Measurements from ENCODE around the gene FAM241B.

The FAM241B gene

DNA sequence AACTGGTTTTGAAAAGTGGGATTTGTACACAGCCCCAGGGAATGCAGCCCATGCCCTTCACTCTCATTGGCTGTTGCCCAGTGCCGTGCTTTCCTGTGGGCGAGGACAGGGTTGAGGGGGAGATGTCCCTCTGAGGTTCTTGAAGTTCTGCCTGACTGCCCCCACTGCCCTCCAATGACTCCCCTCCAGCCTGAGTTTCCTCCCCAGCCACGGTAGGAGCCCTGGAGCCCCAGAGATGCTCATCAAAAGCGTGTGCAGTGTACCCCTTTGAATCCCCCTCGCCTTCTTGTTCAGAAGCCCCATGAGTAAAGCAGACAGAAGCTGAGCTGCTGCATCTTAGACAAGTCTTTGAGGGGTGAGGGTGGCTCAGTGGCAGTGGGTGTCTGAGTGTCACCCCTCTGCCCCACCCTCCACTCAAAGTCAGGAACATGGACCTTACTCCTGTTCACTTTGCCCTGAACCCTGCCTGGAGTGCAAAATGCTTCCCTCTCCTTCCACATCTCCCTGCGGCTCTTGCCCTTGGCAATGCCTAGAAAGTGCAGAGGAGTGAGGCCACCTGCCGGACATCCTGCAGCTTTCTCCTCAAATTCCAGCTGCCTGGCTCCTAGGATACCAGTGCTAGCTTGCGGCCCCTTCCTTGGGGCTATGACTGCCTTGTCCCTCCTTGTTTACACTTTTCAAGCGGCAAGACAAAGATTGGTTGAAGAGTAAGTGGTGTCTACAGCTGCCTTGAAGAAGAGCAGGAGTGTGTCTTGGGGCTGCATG is 19.9 kb downstream of the FAM241B start:
- no peak for DNase-seq

GRCh38 chr10:69650589-69651261 is 20.7 kb downstream of the FAM241B start:
- no peak for DNase-seq

DNA sequence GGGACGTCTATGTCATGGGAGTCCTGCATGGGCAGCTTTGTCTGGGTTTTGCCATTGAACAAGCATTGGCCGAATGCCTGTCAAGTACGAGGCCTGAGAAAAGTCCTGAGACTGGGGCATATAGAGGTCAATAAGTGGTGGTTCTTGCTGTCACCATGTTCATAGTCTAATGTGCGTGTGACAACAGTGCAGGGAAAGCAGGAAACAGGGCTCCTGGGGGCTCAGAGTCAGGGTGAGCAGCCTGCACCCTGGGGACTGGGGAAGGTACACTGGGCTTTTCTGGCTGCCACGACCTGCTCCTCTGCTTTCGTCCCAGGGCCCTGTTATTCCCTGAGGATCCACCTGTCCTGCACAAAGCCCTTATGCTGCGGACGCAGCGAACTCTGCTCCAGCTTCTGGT is 21.3 kb downstream of the FAM241B start:
- no peak for DNase-seq

DNA sequence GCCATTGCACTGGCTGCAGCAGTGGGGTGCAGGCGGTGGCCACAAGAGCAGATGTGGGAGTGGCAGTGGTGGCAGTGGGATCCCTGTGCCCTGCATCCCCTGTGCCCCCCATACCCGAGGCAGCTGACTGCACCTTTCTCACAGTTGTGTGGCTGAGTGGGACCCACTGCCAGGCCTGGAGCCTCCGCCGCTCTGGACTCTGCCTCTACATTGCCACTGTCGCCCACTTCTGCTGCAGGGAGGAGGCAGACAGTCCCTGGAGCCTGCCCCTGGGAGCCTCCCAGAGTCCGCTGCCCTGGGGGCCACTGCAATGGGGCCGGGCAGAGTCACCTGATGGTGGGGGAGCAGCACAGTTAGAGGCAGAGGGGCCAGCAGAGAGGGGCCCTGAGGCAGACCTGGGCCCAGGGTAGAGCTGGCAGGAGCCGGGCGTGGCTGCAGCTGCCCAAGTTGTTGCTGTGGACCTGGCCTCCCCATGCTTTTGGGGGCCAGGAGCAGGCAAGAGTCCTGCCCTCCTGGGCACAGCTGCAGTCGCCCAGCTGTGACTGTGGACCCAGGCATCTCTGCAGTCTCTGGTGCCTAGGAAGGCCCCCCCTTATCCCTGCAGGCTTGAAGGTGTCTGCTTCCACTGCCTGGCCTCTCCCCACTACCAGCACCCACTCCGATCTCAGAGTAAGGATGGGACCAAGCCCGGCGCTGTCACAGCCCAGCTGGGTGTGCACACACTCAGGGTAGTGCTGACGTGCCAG is 22.2 kb downstream of the FAM241B start:
- DNase-seq = no peak

GRCh38 chr10:69652857-69653199 is 22.8 kb downstream of the FAM241B start:
- no peak for DNase-seq

DNA sequence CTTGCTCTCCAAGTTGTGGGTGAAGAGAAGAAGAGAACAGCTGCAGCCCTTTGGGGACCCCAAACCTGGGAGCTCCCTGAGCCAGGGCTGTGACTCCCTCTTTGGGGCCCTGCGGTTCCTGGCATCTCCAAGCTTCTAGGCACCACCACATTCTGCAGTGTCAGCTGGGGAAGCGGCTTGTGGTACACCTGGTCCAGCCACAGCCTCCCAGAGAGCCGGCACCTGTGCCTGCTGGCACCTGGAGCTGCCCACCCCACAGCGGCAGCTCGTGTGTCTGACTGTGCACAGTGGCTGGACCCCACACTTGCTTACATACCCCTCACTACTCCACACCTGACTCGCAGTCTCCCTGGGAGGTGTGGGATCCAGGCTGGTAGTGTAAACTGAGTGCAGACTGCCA is 23.5 kb downstream of the FAM241B start:
- no peak for DNase-seq

DNA sequence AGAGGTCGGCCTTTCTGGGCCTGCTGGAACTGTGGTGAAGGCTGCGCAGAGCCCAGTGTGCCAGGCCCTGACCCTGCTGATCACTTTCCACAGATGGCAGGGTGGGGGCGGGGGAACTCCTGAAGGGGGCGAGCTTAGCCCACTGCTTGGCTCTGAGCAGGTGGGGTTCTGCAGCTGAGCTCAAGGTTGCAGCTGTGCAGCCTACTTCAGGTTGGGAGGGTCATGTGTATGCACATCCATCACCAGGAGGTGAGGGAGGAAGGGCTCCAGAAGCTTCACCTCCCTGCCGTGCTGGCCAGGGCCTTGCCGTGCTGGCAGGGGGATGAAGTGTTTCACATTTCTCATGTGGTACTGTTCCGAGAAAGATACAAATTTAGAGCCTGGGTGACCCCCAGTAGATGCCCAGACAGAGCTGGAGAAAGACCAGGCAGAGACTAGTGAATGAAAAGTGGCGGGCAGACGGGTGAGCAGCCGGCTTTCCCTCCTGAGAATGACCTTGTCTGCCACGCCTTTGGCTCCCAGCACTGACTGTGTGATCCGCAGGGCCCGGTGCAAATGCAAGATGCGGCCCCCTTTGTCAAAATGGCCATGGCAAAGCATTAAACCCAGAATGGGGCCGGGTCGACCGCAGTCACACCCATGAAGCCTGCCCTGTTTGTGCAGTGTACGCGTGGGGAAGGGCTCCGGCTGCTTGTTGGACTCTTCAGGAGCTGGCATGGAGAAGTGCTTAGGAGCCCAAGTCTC is 25.2 kb downstream of the FAM241B start:
- DNase-seq = no peak

GRCh38 chr10:69655868-69656555 is 26.0 kb downstream of the FAM241B start:
- no peak for DNase-seq

DNA sequence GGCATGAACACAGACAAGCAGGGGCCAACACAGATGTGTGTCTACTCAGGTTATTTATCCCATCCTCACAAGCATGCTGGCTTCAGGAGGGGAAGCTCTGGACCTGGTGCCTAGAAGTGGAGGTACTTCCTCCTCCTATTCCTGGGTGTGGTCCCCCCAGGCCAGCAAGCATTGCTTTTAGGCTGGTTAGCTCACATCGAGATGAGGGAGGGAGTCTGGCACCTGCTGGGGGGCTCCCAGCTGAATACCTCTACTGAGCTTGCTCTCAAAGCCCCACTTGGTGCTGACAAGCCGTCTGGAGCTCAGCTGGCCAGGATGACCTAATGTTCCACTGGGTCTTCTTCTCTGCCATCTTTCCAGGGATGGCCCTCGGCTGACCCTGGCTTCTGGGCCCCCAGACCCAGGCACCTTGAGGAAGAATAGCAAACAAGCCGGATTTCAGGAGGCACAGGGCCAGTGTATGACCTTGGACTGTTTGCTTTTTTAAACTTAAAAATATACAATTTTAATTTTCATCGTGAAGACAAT is 26.8 kb downstream of the FAM241B start:
- DNase-seq = no peak

GRCh38 chr10:69657430-69657829 is 27.4 kb downstream of the FAM241B start:
- no peak for DNase-seq

GRCh38 chr10:69657866-69658265 is 27.8 kb downstream of the FAM241B start:
- DNase-seq = no peak

DNA sequence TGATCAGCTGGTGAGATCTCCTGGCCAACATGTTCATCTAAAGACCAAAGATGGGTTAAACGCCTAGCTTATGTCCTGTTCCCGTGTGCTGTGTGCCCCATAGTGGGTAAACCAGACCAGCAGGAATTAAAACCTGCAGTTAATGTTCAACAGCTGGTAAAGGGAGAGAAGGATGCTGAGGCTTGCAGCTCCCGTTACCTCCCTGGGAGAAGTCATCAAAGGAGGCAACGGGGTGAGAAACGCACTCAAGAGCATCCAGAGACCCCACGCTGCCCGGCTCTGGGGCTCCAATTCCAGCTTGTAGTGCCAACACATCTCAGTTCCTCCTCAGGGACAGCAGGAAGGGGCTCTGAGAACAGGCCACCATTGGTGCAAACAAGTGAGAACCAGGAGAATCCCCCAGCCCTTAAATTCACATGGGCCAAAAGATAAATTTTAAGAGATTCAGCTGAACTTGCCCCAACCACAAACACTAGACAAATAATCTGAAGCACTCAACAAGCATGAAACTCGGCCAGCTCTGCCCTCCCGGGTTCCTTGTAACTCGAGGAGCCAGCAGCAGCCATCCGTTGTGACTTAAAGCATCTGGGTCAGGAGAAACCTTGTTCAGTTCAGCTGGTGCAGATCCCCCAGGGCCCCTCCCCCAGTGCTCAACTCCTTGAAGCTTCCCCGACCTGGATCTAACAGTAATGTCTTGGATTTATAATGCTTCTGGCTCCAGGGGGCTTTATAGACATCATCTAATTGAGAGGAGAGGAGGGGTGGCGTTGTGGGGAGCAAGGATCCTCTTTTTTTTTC is 29.4 kb downstream of the FAM241B start:
- DNase-seq = peak; percentile 3

DNA sequence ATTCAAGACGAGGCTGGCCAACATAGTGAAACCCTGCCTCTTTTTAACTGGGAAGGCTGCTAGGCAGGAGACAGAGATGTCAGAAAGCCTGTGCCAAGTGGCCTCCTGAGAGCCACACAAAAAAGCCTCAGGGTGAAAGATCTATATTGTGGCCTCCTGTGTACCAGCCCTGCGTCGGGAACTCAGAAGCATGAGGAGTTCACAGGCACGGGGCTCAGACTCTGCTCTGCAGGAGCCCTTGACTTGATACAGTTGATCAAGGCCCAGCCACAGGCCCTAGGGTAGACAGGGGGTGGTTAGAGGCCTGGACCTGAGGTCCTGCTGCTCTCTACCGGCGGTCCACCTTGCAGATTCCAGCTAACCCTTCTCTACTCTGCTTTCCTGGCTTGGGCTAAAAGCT is 30.2 kb downstream of the FAM241B start:
- no peak for DNase-seq

DNA sequence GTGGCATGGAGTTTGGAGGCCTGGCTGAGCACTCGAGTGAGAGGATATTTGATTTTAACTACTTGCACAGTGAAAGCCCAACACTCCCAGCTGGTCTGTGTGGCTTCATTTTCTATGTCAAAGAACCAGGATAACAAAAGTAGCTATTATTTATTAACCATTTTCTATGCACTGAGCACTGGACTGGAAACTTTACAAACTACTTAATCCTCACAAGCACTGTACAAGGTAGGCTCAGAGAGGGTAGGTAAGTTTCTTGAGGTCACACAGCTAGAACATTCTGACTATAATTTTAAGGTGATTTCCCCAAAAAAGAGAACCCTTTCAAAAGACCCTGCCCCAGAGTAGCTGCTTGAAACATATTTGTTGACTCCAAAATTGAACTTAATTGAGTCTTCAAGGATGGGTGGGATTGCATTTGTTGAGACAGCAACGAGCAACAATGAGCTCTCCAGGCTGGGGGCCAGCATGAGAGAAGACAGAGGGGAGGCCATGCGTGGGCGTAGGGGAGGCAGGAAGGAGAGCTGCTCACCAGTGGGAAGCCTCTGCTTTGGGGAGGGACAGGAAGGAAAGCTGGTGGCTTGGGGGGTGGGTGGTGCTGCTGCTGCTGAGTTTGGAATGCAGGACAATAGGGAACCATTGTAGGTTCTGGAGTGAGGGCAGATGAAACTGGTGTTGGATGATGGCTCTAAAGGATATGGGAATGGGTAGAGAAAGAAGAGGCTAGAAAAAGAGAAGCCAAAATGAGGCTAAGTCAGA is 31.5 kb downstream of the FAM241B start:
- no peak for DNase-seq

DNA sequence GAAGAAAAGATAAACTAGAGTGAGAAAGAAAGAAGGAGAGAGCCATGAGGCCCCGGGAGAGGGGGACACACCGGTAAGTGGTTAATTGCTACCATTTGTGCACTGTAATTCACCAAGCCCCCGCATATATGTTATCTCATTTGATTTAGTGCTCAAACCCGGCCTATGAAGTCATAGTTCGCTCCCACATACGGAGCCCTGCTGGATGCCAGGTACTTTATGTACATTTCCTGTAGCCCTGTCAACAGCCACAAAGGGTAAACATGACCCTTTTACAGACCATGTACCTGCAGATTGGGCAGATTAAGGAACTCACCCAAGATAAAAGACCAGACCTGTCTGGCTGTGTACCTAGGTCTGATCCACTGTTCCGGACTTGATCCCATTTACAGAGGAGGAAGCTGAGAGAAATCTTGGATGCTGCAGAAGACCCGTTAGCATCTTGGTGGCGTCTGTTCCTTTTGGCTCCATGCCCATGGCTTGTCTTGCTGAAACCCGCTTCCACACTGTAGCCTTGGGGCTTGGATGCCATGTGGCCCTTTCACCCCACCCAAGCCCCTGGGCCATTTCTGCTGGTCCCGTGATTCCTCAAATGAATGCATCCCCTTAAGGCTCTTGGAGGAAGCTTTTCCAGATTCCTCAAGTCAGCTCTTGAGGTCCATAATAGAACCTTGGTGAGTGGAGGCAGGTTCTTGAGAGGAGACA is 32.3 kb downstream of the FAM241B start:
- no peak for DNase-seq

- DNase-seq = no peak
Measured at GRCh38 chr10:69662901-69663300, 32.9 kb downstream of the FAM241B start.

DNA sequence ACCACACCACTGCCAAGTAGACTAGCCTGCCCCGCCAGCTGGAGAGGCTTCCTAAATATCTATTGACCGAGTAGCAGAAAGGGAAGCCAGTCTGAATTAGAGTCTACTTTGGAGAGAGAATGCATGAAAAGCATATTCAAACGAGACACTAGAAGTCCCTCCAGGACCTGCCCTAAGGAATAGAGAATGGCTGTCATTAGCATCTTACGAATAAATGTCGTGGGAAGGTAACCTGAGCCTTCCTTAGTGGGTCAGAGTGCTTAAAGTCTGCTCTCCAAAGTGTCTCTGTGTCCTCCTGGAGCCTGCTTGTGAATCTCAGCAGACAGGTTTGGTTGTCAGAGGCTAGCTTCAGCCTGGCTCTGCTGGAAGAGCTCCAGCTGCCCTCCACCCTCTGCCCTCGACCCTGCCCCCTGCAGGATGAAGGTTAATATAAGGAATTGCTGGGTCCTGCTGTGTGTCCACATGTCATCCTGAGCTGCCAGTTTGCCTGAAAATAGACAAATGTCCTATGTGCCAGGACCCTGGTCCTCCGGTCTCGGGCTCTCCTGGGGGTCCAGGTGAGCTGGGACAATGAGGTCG is 33.4 kb downstream of the FAM241B start:
- peak; percentile 15 for DNase-seq

DNA sequence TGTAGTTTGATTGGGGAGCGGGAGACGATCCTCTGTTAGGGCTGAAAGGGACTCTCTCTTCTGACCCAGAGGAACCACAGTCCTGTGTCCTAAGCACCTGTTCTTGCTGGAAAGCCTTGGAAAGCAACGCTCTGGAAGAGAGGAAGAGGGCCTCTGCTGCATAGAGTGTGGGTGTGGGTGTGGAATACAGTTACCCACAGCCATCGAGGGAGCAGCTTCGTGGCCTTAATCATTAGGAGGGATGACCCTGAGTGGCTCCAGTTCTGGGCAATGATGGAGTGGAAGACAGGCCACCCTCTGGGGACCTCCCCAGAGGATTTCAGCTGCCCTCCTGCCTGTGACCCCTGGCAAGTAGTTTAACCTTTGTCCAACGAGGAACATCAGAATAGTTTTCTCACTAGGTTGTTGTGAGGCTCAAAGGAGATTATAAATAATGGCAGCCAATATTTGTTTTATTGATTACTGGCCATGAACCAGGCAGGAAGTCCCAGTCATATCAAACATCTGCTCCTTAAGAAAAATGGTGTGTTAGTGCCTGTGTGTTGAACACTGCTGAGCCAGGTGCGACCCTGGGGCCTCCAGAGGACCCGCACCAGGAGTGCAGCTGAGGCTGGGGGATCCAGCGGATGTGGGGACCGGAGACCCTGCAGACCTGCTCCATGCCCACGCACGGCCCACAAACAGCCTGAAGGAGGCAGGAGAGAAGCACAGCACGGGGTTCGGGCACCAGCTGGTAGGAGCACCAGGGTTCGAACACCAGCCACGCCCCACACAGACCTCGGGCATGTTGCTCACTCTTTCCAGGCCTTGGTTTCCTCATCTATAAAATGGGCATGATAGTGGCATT is 35.6 kb downstream of the FAM241B start:
- DNase-seq = no peak

- DNase-seq = no peak
Measured at GRCh38 chr10:69666756-69667155, 36.7 kb downstream of the FAM241B start.

Measured in NCI-H510A treated with DMSO at 0.1 percent for 48 hours (cell line).